Neural cell (in vitro differentiated cells): ENCODE measurements around the gene MRPL34. TPM values are rescaled to one million over a fixed set of nuclear protein-coding genes. Genes with fewer than 3 reads are reported as not detected.
"Not testable (repeated sequence)": the region's sequence is repeated elsewhere in the genome, so short reads cannot be mapped to it uniquely, and the experiment has no call there.

Experiments
- H2AFZ ChIP-seq: fragments of 200-600, 300-800 bp; sonication (generic), shearing (Covaris generic); 2 replicates; pipeline ENCODE4 v1.6.0; 2014; ENCODE audit warnings: low read depth, mild to moderate bottlenecking, antibody characterized with exemption, low read length, moderate library complexity
- H3F3A ChIP-seq: fragments of 200-600 bp; shearing (Covaris generic); 2 replicates; pipeline ENCODE4 v1.6.1; 2016; ENCODE audit warnings: mild to moderate bottlenecking, moderate library complexity, mixed read lengths, antibody characterized with exemption, low read length; ENCODE audit not compliant: insufficient read depth, poor library complexity, severe bottlenecking
- H3K27ac ChIP-seq: fragments of 200-600, 300-800 bp; sonication (generic), shearing (Covaris generic); 2 replicates; pipeline ENCODE4 v1.5.1; 2014; ENCODE audit warnings: mild to moderate bottlenecking, low read length, moderate library complexity
- H3K27me3 ChIP-seq: fragments of 300-800, 200-600 bp; sonication (generic), shearing (Covaris generic); 2 replicates; pipeline ENCODE4 v1.6.0; 2014; ENCODE audit warnings: mild to moderate bottlenecking, low read depth, low read length, moderate library complexity; ENCODE audit not compliant: insufficient read depth
- H3K36me3 ChIP-seq: fragments of 300-800, 200-600 bp; sonication (generic), shearing (Covaris generic); 2 replicates; pipeline ENCODE4 v1.5.1; 2014; ENCODE audit warnings: mild to moderate bottlenecking, antibody characterized with exemption, low read length, moderate library complexity; ENCODE audit not compliant: insufficient read depth
- H3K4me2 ChIP-seq: fragments of 300-800, 200-600 bp; sonication (generic), shearing (Covaris generic); 2 replicates; pipeline ENCODE4 v1.6.0; 2014; ENCODE audit warnings: mild to moderate bottlenecking, low read length
- H3K4me3 ChIP-seq: fragments of 300-800, 200-600 bp; sonication (generic), shearing (Covaris generic); 2 replicates; pipeline ENCODE4 v1.5.1; 2014; ENCODE audit warnings: mild to moderate bottlenecking, low read length, moderate library complexity
- H3K79me2 ChIP-seq: fragments of 200-600 bp; shearing (Covaris generic); replicated peaks from 2 replicates; pipeline ENCODE4 v1.6.0; 2014; ENCODE audit warnings: mild to moderate bottlenecking, low read length, moderate library complexity; ENCODE audit not compliant: insufficient read depth
- H3K9ac ChIP-seq: fragments of 300-800, 200-600 bp; sonication (generic), shearing (Covaris generic); 2 replicates; pipeline ENCODE4 v1.6.1; 2016; ENCODE audit warnings: mild to moderate bottlenecking, low read length, mixed read lengths
- H3K9me2 ChIP-seq: fragments of 200-600 bp; shearing (Covaris generic); 2 replicates; pipeline ENCODE4 v1.6.1; 2016; ENCODE audit warnings: mild to moderate bottlenecking, low read length, mixed read lengths; ENCODE audit not compliant: insufficient read depth
- H3K9me3 ChIP-seq: fragments of 200-600, 300-800 bp; sonication (generic), shearing (Covaris generic); 2 replicates; pipeline ENCODE4 v1.6.1; 2016; ENCODE audit warnings: mild to moderate bottlenecking, mixed run types, low read length, moderate library complexity, mixed read lengths
- H4K20me1 ChIP-seq: fragments of 200-600 bp; shearing (Covaris generic); 2 replicates; pipeline ENCODE4 v1.6.1; 2016; ENCODE audit warnings: mild to moderate bottlenecking, mixed run types; ENCODE audit not compliant: insufficient read depth
- CTCF ChIP-seq: fragments of 450-650 bp; IDR thresholded peaks from 2 replicates; pipeline ENCODE4 v1.5.1; 2014; ENCODE audit warnings: antibody characterized with exemption, mild to moderate bottlenecking, moderate library complexity; ENCODE audit not compliant: poor library complexity, severe bottlenecking
- EP300 ChIP-seq: fragments of 450-650 bp; conservative IDR thresholded peaks from 2 replicates; pipeline ENCODE4 v1.6.1; 2014; ENCODE audit warnings: antibody characterized with exemption, mild to moderate bottlenecking, moderate library complexity; ENCODE audit not compliant: poor library complexity, severe bottlenecking
- EZH2 ChIP-seq: fragments of 200-600, 300-800 bp; shearing (Covaris generic), sonication (generic); IDR thresholded peaks from 2 replicates; pipeline ENCODE4 v1.6.1; 2014; ENCODE audit warnings: antibody characterized with exemption, low read length, borderline replicate concordance, mild to moderate bottlenecking; ENCODE audit not compliant: insufficient read depth, poor library complexity, severe bottlenecking
- MXI1 ChIP-seq: fragments of 450-650 bp; conservative IDR thresholded peaks from 2 replicates; pipeline ENCODE4 v1.6.1; 2014; ENCODE audit warnings: antibody characterized with exemption, mild to moderate bottlenecking; ENCODE audit not compliant: poor library complexity, severe bottlenecking
- POLR2AphosphoS5 ChIP-seq: IDR thresholded peaks from 2 replicates; pipeline ENCODE4 v1.6.1; 2012
- RAD21 ChIP-seq: fragments of 450-650 bp; conservative IDR thresholded peaks from 2 replicates; pipeline ENCODE4 v1.6.1; 2014; ENCODE audit warnings: antibody characterized with exemption, mild to moderate bottlenecking, moderate library complexity
- REST ChIP-seq: IDR thresholded peaks from 2 replicates; pipeline ENCODE4 v1.6.1; 2012; ENCODE audit warnings: borderline replicate concordance
- SMC3 ChIP-seq: fragments of 450-650 bp; conservative IDR thresholded peaks from 2 replicates; pipeline ENCODE4 v1.6.1; 2014; ENCODE audit warnings: antibody characterized with exemption, mild to moderate bottlenecking, moderate library complexity; ENCODE audit not compliant: poor library complexity
- TAF1 ChIP-seq: IDR thresholded peaks from 2 replicates; pipeline ENCODE4 v1.6.1; 2012; ENCODE audit warnings: low read depth
- polyA plus RNA-seq: library from polyadenylated mRNA; depleted of rRNA; stranded (reverse); fragments of >200 nt; gene quantifications from 2 replicates; pipeline ENCODE4 v1.2.3, GENCODE V29; 2014

The MRPL34 gene
- polyA plus RNA-seq, 1 donor from 2014 or later: 61.7 TPM

- H3K9ac ChIP-seq: no peak overlapping the region
- no peak overlapping the region for H3K4me3 ChIP-seq
- peaks cover 6% of the 10 kb centered on the region for H3K36me3 ChIP-seq
- no peak overlapping the region for H3K4me2 ChIP-seq
- no peak overlapping the region for H2AFZ ChIP-seq
- peaks cover 5% of the 10 kb centered on the region for H3K9me3 ChIP-seq
- no peak for TF ChIP-seq EZH2
- no peak for TF ChIP-seq SMC3
- TF ChIP-seq REST: no peak
- no peak for TF ChIP-seq MXI1
- TF ChIP-seq CTCF: no peak
- TF ChIP-seq POLR2AphosphoS5: no peak
- TF ChIP-seq RAD21: no peak
- no peak for TF ChIP-seq EP300
- no peak for TF ChIP-seq TAF1
- no peaks in the 10 kb centered on the region for H3K9me2 ChIP-seq
- H3F3A ChIP-seq: no peaks in the 10 kb centered on the region
- H3K79me2 ChIP-seq: no peaks in the 10 kb centered on the region
- no peak overlapping the region for H3K27ac ChIP-seq
- H3K27me3 ChIP-seq: no peaks in the 10 kb centered on the region
- H4K20me1 ChIP-seq: no peaks in the 10 kb centered on the region
Observed at GRCh38 chr19:17293605-17294004, 12.1 kb upstream of the MRPL34 start.

GRCh38 chr19:17294051-17294891 lies 11.4 kb upstream of the MRPL34 start:
- Histone ChIP-seq H2AFZ (no peak overlapping the region), H3K4me3 (no peak overlapping the region), H3K9me2 (no peaks in the 10 kb centered on the region), H3K36me3 (peaks cover 6% of the 10 kb centered on the region), H3K9me3 (peaks cover 5% of the 10 kb centered on the region), H3K79me2 (no peaks in the 10 kb centered on the region), H3K27me3 (no peaks in the 10 kb centered on the region), H4K20me1 (no peaks in the 10 kb centered on the region), H3F3A (no peaks in the 10 kb centered on the region), H3K27ac (no peak overlapping the region), H3K9ac (no peak overlapping the region), H3K4me2 (no peak overlapping the region)
- TF ChIP-seq TAF1 (no peak), POLR2AphosphoS5 (no peak), EP300 (no peak), RAD21 (no peak), EZH2 (no peak), MXI1 (no peak), CTCF (no peak), REST (no peak), SMC3 (no peak)

GRCh38 chr19:17295551-17295950 lies 10.1 kb upstream of the MRPL34 start:
- not testable (repeated sequence) for H3K27me3 ChIP-seq, H3K79me2 ChIP-seq, H3K4me2 ChIP-seq, H3K4me3 ChIP-seq, H3K9me3 ChIP-seq, H3K27ac ChIP-seq, H2AFZ ChIP-seq, H3K9me2 ChIP-seq, H3F3A ChIP-seq, H3K9ac ChIP-seq, H3K36me3 ChIP-seq, H4K20me1 ChIP-seq
